ENCODE results near the gene MAPK14. TPM values are rescaled to one million over a fixed set of nuclear protein-coding genes. Genes with fewer than 3 reads are reported as not detected.

Gene MAPK14
- total RNA-seq, 1 donor from 2014 or later, result 65.0 TPM

GRCh38 chr6:36120979-36121786, 93.6 kb downstream of the MAPK14 start:
- no peaks in the 10 kb centered on the region for H3F3A ChIP-seq (ENCODE audit: low read depth)
- no peak overlapping the region for H3K4me3 ChIP-seq
- H3K9ac ChIP-seq, result no peak overlapping the region
- no peaks in the 10 kb centered on the region for H3K79me2 ChIP-seq (ENCODE audit: low read depth)
- no peak overlapping the region for H2AFZ ChIP-seq (replicated peaks)
- peaks cover 9% of the 10 kb centered on the region for H3K4me1 ChIP-seq
- Mint-ChIP-seq H3K4me3 (peak overlapping the region; percentile 41), H3K27me3 (ENCODE audit: insufficient read depth, low read depth) (peaks cover 4% of the 10 kb centered on the region), H3K27ac (no peak overlapping the region), H3K36me3 (no peaks in the 10 kb centered on the region), H3K4me1 (peaks cover 5% of the 10 kb centered on the region), H3K9me3 (no peaks in the 10 kb centered on the region)
- no peak for DNase-seq (ENCODE audit: low spot score)
- no peaks in the 10 kb centered on the region for H3K27me3 ChIP-seq
- no peak overlapping the region for H3K27ac ChIP-seq
- no peak for TF ChIP-seq EZH2phosphoT487 (IDR thresholded peaks at IDR 0.05)
- TF ChIP-seq EZH2 (IDR thresholded peaks at IDR 0.05), result no peak
- no peak for TF ChIP-seq CTCF (IDR thresholded peaks at IDR 0.05)
- no peaks in the 10 kb centered on the region for H3K36me3 ChIP-seq
- H3K4me2 ChIP-seq, result peak overlapping the region; percentile 35
- no peaks in the 10 kb centered on the region for H4K20me1 ChIP-seq (ENCODE audit: low read depth)
- no peaks in the 10 kb centered on the region for H3K9me3 ChIP-seq (ENCODE audit: low read depth)

- H3K27ac ChIP-seq, result no peak overlapping the region
- no peaks in the 10 kb centered on the region for H3K79me2 ChIP-seq (ENCODE audit: low read depth)
- H4K20me1 ChIP-seq (ENCODE audit: low read depth), result no peaks in the 10 kb centered on the region
- no peak for TF ChIP-seq EZH2phosphoT487 (IDR thresholded peaks at IDR 0.05)
- TF ChIP-seq CTCF (IDR thresholded peaks at IDR 0.05), result no peak
- TF ChIP-seq EZH2 (IDR thresholded peaks at IDR 0.05), result no peak
- H3K4me3 ChIP-seq, result no peak overlapping the region
- no peaks in the 10 kb centered on the region for H3K9me3 Mint-ChIP-seq
- H3K27me3 ChIP-seq, result no peaks in the 10 kb centered on the region
- no peak for DNase-seq (ENCODE audit: low spot score)
- no peak overlapping the region for H3K9ac ChIP-seq
- H3K27me3 Mint-ChIP-seq (ENCODE audit: insufficient read depth, low read depth), result peaks cover 5% of the 10 kb centered on the region
- H3K4me1 ChIP-seq, result peaks cover 9% of the 10 kb centered on the region
- H3K4me3 Mint-ChIP-seq, result no peak overlapping the region
- H2AFZ ChIP-seq (replicated peaks), result no peak overlapping the region
- H3F3A ChIP-seq (ENCODE audit: low read depth), result no peaks in the 10 kb centered on the region
- H3K9me3 ChIP-seq (ENCODE audit: low read depth), result no peaks in the 10 kb centered on the region
- H3K4me2 ChIP-seq, result no peak overlapping the region
- no peak overlapping the region for H3K27ac Mint-ChIP-seq
- H3K4me1 Mint-ChIP-seq, result peaks cover 5% of the 10 kb centered on the region
- no peaks in the 10 kb centered on the region for H3K36me3 Mint-ChIP-seq
- no peaks in the 10 kb centered on the region for H3K36me3 ChIP-seq
Measured at GRCh38 chr6:36121787-36122494, 94.3 kb downstream of the MAPK14 start.

GRCh38 chr6:36122495-36123269, 95.1 kb downstream of the MAPK14 start:
- Mint-ChIP-seq H3K27ac (peak overlapping the region; percentile 9), H3K9me3 (no peaks in the 10 kb centered on the region), H3K27me3 (ENCODE audit: insufficient read depth, low read depth) (peaks cover 5% of the 10 kb centered on the region), H3K4me1 (peaks cover 5% of the 10 kb centered on the region), H3K4me3 (no peak overlapping the region), H3K36me3 (no peaks in the 10 kb centered on the region)
- Histone ChIP-seq H3K27ac (no peak overlapping the region), H3K4me2 (no peak overlapping the region), H3K4me3 (no peak overlapping the region), H4K20me1 (ENCODE audit: low read depth) (no peaks in the 10 kb centered on the region), H3K36me3 (no peaks in the 10 kb centered on the region), H3K9me3 (ENCODE audit: low read depth) (no peaks in the 10 kb centered on the region), H3K4me1 (peaks cover 9% of the 10 kb centered on the region), H3K9ac (no peak overlapping the region), H2AFZ (replicated peaks) (no peak overlapping the region), H3K79me2 (ENCODE audit: low read depth) (no peaks in the 10 kb centered on the region), H3K27me3 (no peaks in the 10 kb centered on the region), H3F3A (ENCODE audit: low read depth) (no peaks in the 10 kb centered on the region)
- no peak for TF ChIP-seq EZH2 (IDR thresholded peaks at IDR 0.05)
- TF ChIP-seq CTCF (IDR thresholded peaks at IDR 0.05), result no peak
- TF ChIP-seq EZH2phosphoT487 (IDR thresholded peaks at IDR 0.05), result no peak
- DNase-seq (ENCODE audit: low spot score), result no peak

Measured in neural progenitor cell (in vitro differentiated cells).